CD4-positive, alpha-beta T cell treated with Interleukin-21 for 1 hour (primary cell): ENCODE measurements around the gene TMCO4.
A peak's percentile ranks its signal among the peaks of the same experiment; 100 is the strongest.

Source experiments
- DNase-seq: peaks from one replicate; pipeline ENCODE4 v3.0.0-alpha.2; 2020

The TMCO4 gene

DNA sequence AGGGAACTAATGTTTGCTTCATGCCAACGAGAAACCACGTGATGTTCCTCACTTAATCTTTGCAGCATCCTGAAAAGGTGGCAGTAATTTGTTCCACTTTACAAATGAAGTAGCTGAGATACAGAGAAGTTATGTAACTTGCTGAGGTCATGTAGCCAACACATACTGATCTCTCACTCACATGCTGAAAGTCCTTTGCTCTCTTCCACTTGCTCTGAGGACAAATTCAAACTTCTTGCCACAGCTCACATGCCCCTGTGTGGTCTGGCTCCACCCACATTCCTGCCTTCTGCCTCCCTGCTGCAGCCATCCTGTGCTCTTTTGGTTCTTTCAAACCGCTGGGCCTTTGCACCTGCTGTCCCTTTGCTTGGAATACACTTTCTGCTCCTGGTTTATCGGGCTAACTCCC, 55.4 kb downstream of the TMCO4 start:
- no peak for DNase-seq

DNA sequence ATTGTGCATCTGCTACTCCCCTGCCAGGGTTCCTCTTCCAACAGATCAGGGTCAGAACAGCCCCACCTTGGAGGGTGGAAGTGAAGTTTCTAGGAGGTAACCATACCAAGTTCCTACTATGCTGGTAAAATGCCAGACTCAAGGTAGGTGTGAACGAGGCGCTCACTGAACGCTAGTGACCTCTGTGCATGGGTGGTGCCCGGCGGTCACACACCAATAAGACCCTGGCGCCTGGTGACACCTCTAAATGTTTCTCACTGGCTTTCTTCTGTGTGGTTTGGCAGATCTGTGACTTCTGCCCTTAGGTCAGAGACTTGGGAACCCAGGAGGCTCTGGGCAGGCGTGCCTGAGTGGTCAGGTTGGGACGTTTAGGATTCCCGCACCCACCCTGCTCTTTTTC, 55.9 kb downstream of the TMCO4 start:
- DNase-seq, result no peak

DNA sequence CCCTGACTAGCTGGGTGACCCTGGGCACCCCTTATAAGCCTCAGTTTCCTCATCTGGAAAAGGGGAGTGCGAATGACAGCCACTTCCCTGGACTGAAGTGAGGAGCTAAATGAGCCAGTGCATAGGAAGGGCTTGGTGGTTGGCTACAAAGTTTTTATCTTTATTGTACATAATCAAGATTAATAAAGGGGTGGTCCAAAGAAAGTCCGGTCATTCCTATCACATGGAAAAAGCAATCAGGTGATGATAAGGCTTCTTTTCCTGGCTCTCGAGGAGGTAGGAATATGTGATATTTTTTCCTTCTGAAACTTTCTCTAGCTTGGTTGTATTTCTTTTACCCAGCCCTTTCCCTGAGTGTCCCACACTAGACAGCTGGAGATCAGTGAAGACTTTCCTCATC, 56.5 kb downstream of the TMCO4 start:
- no peak for DNase-seq

DNA sequence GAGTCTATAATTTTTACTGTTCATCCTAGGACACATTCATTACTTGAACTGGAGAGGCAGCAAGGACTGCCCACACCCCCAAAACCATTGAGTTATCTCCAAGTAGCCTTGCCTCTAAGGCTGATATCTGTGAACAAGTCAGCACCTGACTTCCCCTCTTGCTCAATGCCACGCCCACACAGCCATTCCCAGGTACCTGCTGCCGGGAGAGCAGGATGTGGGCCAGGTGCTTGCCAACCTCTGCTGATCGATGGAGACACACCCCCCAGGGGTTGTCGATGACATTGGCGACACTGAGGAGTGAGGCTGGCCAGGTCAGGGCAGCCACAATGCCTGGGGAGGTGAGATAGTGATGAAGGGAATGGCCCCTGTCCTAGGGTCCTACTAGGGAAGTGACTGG, 60.1 kb downstream of the TMCO4 start:
- no peak for DNase-seq

DNA sequence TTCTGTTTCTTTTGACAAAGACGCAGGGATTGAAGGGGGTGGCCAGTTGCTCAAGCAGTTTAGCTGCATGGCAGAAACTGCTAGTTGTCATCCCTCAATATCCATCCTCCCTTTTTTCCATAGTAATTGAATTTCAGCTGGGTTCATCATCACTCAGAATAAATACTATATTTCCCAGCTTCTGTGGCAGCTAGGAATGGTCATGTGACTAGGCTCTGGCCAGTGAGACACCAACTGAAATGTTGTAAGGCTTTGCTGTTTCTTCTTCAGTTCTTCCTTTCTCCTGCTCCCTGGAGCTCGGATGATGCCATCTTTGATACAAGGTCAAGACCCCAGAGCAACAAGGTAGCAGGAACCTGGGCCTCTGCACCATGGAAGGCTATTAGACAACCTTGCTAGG, 61.0 kb downstream of the TMCO4 start:
- DNase-seq, result no peak

DNA sequence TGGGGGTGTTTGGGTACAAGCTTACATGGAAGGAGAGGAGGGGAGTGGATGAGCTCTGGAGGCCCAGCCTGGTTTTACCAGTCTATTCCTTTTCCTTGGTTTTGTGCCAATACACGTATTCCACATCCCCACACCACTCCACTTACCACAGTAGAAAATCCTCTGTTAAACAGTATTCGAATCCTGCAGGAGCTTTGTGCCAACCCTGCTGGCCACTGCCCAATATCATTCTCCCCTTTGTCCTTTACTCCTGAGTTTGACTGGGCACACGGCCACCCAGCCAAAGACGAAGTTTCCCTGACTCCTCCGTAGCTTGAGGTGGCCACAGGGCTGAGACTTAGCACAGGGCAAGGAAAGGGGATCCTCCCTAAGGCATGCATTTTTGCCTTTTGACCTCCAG, 61.6 kb downstream of the TMCO4 start:
- DNase-seq, result no peak

DNA sequence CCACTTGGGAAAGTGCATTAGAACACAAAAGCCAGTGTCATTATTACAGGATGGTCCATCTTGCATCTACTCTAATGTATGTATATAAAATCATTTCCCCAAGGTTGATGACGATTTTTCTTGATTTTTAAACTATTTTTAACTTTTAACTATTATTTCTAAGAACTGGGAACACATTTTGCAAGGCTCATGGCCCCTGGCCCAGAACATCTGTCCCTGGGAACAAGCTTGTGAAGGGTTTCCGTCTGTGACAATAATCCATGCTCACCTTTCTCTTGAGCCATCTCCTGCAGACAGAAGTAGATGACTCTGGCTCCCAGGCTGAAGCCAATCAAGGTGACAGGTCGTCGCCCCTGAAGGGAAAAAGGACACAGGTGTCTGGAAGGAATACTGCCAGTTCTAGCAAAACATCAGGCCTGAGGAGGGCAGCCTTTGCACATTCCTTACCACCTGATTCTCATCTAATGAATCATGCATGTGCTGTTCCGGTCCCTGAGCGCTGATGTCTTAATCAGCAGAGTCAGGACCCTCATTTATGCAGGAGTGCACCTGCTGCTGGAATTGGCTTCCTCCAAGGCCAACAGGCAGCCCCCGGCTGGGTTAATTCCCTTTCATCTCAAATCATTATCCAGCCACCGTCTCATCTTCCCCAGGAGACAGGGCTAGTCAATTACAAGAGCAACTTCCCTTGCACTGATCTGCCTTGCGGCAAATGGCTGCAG, 62.5 kb downstream of the TMCO4 start:
- DNase-seq, result no peak

DNA sequence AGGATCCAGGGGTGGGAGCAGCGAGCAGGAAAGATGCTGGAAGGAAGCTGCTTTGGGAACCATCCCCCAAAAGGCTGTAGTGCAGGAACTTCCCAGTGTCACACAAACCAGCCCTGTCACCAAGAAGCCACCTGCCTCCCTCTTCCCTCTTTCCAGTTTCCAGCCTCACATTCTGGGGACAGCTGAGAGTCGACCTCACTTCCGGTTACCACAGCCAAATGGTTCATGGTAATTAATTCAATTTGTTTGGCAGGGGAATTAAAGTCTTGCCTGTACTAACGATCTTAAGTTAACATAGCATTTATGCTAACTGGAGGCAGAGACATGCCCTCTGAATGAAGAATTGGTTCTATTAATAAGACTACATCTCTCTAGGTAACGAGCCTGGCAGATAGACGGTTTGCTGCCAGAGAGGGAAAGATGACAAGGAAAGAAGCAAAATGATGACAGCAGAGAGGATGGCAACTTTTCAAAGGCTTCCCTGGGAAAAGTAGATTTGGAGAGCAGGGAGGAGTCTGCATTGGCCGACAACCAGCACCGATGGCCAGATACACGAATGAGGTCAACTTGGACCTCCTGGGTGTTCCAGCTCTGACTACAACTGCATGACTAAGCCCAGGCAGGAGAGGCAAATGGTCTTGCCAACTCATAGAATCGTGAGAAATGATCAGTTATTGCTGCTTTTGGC, 64.1 kb downstream of the TMCO4 start:
- no peak for DNase-seq

DNA sequence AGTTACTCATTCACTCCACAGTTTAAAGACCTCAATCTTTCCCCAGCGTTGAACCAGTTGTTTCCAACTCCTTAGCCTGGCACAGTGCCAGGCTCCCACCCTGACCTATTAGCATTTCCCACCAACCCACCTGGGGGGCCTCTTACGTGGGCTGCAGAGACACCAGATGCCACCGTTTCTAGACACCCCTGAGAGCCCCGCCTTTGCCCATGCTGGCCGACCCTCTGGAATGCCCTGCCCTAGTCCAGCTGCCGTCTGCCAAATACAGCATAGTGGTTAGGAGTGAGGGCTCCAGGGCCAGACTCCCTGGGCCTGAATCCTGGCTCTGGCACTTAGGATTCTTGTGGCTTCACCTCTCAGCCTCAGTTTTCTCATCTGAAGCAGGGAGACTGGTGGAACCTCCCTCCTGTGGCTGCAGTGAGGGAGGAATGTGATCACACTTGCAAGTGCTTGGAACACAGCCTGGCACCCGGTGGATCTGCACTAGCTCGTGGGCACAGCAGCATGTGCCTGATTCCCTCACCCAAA, 65.2 kb downstream of the TMCO4 start:
- DNase-seq, result no peak

DNA sequence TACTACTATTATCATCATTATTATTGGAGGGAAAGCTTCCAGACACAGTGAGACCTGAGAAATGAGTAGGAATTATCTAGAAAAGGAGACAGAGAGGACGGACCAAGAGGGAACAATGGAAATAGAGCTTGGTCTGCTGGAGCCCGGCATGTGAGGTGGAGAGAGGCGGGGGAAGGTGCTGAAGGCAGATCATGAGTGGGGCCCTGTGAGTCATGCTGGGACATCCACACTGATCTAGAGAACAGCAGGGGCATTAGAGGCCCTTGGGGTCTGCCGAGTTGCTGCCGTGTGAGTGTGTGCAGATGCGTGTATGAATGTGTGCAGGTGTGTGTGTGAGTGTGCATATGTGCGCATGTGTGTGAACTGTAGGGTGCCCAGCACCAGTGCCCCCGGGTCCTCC, 65.7 kb downstream of the TMCO4 start:
- DNase-seq, result no peak

DNA sequence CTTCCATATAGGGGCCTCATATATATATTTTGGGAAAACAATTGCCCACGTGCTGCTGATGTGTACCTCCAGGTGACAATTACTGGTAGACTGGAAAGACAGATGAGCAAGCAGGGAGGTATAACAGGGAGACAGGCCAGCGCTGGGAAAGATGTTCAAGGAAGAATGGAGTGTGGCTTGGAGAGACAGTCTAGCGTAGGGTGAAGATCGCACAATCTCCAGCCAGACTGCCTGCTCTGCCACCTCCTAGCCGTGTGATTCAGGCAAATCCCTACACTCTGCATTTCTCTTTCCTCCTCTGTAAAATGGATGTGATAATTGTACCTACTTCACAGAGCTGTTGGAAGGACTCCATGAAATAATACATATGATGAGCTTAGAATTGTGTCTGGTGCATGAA, 66.1 kb downstream of the TMCO4 start:
- DNase-seq, result no peak

DNA sequence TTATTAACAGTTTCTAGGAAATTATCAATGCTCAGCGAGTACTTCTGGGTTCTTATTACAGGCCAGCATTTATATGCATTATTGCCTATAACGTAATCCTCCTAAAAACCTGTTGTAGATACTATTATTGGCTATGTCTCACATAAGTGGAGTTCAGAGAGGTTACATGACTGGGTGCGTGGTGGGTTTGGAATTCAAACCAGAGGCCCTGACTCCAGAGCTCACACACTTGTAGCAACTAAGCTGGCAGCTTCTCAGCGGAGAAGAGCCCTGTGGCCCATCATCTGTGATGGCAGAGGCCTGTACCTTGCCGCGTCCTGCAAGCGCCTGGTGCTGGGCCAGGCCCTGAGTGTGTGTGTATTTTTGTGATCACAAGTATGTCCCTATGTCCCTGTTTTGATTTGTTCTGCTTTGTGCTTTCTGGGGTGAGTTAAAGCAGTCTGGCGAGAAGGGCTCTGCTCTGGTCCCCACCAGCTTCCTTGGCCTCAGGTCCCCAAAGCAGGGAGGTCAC, 68.3 kb downstream of the TMCO4 start:
- DNase-seq, result no peak

DNA sequence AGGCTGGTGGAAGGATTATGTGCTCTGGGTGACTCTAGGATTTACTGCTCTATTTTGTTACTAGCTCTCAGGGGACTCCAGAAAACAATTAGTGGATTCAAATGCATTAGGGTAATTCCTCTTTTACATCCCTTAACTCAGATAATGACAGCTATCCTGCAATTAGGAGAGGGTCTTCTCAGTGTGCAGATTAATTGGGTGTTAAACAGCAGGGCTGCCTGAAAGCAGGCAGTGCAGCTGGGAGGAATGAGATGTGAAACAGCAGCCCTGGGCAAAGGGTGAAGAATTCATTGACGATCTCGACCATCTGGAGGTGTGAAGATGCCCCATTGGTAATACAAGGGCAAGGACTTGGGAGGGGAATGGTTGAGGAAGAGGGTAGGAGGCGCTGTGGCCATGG, 68.9 kb downstream of the TMCO4 start:
- no peak for DNase-seq

DNA sequence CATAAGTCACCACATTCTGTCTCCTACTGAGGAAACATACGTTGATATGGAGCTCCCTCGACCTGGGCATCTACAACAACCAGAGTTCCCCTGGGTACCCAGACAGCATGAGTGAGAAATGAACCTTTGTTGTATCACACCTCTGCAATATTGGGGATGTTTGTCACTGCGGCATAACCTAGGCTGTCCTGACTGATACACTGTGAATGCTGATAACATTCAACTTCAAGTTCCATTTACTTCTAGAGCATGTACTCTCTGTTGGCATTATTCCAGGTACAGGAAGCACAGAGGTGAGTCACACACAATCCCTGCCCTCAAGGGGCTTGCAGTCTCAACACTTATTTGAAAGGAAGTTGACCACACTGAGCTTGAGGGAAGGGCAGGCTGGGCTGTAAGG, 69.5 kb downstream of the TMCO4 start:
- no peak for DNase-seq

DNA sequence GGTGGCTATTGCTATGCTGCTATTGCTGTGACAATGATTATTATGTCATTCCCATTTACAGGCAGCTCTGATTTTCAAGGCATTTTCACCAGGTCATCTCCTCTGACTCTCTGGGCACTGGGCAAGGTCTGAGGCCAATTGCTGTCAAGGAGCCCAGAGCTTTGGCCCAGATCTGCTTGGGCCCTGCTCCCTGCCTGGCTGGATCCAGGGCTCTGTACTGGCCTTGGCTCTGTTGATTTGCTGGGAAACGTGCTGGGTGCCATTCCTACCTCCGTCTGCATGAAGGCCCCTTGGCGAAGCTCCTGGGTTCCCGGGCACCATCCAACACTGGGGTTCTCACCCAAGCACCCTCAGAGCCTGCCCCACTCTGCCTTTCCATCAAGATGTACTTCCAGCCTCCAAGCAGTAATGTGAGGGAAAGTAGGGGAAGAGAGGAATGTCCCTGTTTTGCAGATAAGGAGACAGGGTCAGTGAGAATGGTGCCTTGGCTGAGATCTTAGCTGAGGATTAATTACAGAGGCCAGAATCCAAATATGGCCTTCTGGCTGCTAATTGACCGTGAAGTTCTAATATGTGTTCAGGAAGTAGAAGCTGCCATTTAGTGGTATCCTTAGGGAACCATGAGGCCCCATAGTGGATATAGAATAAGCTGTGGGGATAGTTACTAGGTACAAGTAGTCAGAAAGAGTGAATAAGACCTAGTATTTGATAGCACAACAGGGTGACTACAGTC, 71.1 kb downstream of the TMCO4 start:
- DNase-seq, result no peak

DNA sequence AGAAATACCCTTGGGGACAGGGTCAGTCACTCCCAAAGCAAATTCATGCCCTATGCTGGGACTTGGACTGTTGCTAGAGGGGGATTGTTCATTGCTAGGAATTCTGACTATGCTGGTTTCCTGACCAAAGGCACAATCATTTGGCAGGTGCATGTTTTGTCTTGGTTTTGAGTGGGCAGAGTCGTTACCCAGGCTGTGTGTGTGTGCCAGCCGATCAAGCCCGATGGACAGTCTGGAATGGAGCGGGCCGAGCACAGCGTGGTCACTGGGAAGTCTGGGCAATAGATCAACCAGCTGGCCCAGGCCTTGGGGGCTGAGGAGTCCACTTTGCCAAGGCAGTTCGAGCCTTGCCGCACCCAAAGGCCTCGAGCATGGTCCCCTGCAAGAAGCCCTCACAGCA, 74.1 kb downstream of the TMCO4 start:
- no peak for DNase-seq

DNA sequence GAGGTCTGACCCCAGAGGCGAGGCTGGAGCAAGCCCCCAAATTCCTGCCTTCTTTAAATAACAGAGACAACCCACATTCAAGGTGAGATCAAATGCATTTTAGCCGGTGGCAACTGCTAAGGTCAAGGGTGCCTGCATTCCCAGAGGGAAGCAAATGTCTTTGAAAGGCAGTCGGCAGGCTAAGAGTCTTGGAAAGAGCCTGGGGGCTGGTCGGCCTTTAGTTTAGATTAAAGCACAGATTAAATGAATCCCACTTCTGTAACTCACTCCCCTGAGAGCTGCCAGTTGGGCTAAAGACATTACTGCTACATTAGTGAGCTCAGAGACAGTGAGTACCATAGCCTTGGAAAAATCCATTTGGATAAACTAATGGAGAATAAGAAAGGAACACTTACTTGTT, 75.8 kb downstream of the TMCO4 start:
- no peak for DNase-seq

DNA sequence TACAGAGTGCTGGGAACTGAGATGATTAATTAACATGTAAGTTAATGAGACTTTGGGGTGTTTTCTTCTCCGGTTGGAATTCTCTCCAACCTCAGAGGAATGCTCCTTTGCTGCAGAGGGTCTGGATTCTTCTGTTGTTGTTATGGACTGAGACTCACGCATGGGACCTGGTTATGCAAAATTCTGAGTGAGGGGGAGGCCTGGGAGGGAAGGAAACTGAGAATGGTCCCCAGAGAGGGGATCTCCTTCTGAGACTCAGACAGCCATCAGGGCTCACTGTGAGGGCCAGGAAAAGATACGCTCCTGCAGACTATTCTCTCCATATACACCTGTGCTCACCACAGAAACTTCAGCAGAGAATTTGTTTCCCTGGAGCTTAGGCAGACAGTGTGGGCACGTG, 78.7 kb downstream of the TMCO4 start:
- no peak for DNase-seq

DNA sequence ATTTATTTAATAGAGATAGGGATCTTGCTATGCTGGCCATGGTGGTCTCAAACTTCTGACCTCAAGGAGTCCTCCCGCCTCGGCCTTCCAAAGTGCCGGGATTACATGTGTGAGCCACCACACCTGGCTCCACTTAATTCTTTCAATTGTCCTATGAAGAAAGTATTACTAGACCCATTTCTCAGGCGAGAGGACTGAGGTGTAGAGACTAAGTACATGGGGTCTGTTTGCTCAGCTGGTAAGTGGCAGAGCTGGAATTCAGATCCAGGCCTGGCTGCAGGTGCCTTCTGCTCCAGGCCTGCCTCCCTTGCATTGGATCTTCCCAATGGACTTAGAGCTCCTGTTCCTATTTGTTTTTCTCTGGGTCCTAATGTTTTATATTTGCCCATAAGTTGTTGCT, 79.5 kb downstream of the TMCO4 start:
- DNase-seq, result no peak

DNA sequence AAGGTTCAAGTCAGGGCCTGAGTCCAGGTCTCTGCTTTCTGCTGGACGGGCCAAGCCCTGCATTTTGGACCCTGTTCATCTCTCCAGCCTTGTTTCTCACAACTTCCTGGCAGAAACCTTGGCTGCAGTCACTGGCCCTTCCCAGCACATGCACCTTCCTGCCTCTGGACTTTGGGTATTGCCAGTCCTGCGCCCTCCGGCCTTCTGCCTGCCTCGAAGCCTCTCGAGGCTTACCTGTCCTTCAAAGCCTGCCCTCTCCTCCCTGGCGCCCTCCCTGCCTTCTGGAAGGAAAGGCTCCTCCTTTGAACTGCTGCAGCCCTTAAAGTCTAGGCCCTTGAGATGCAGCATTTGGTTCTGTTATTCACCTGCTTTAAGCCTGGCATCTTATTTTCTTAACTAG, 82.2 kb downstream of the TMCO4 start:
- DNase-seq, result no peak

DNA sequence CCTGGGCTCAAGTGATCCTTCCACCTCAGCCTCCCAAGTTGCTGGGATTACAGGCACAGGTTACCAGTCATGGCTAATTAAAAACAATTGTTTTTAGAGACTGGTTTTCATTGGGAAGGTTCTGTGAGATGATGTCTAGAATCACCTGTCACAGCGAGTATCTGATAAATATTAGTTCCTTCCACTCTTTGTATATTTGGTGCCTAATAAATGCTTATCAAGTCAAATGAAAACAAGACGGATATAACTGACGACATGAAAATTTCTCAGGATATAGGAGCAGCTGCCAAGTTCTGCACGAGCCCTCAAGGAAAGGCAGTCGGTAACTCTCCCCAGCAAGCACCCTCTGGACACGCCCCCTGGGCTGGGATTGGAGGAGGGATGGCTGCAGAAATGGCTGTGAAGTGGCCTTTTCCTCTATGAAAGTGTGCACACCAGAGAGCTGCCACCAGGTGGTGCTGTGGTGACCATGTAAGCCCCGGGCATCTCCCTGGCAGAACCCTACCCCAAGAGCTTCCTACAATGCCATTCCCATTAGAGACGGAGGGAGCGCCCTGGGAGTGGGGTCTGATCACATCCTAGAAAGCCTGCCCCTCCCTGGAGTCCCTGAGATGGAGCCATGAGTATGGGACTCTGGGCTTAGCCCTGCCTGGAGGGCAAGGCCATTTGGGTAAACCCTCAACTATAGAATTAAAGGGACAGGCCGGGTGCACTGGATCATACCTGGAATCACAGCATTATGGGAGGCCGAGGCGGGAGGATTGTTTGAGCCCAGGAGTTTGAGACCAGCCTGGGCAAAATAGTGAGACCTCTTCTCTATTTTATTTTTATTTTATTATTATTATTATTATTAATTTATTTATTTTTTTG, 84.1 kb downstream of the TMCO4 start:
- peak; percentile 83 for DNase-seq

DNA sequence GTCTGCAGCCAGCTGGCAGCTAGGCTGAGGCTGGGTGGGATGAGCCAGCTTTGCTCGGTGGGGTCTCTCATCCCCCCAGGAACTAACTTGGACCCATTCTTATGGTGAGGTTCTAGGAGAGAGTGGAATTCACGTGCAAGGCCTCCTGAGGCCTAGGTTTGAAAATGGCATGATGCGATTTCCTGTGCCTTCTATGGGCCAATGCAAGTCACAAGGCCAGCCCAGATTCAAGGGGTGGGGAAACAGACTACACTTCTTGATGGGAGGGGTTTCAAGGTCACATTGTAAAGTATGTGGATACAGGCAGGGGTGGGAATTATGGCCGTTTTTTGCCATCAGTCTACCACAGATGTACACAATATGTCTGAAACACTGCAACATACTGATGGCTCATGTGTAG, 86.8 kb downstream of the TMCO4 start:
- DNase-seq, result no peak
